Peyer's patch (tissue), 4 donors: ENCODE measurements around the gene ASPSCR1. TPM values are rescaled to one million over a fixed set of nuclear protein-coding genes. Genes with fewer than 3 reads are reported as not detected.

Experiments used
- DNase-seq, 3 donors: peaks; one replicate each; pipeline ENCODE4 v3.0.0-alpha.2; 2017 to 2019
- H3K27ac ChIP-seq, 4 donors: fragments of 200-600 bp; sonication (generic); one replicate each; pipeline ENCODE4 v1.5.1; 2016 to 2019
- H3K27me3 ChIP-seq, 2 donors: fragments of 200-600 bp; sonication (generic); one replicate each; pipeline ENCODE4 v1.5.1; 2019
- H3K36me3 ChIP-seq, 3 donors: fragments of 200-600 bp; sonication (generic); one replicate each; pipeline ENCODE4 v1.5.1; 2016 to 2019
- H3K4me1 ChIP-seq, 4 donors: fragments of 200-600 bp; sonication (generic); one replicate each; pipeline ENCODE4 v1.5.1; 2016 to 2019
- H3K4me3 ChIP-seq, 4 donors: fragments of 200-600 bp; sonication (generic); 1 replicate in 3 of 4; 2 replicates in 1 of 4; pipeline ENCODE4 v1.5.1; 2016 to 2019; ENCODE audit warnings: mild to moderate bottlenecking in 1 of 4
- H3K9me3 ChIP-seq, 4 donors: fragments of 200-600 bp; sonication (generic); one replicate each; pipeline ENCODE4 v1.5.1; 2016 to 2019; ENCODE audit warnings: mild to moderate bottlenecking in 1 of 4
- POLR2A ChIP-seq, 2 donors: fragments of 450-650 bp; IDR thresholded peaks; one replicate each; pipeline ENCODE4 v1.5.1; 2017; ENCODE audit warnings: antibody characterized with exemption in 2 of 2, mild to moderate bottlenecking in 2 of 2, moderate library complexity in 2 of 2
- total RNA-seq, 4 donors: library from RNA; depleted of rRNA; stranded (reverse); fragments of >200 nt; gene quantifications; one replicate each; pipeline ENCODE4 v1.1.0, GENCODE V29; 2016
- TF ChIP-seq, protein P1 (sequence below), 6 experiments: fragments of 450-650 bp in 4 of 6; fragments of 200-600 bp in 2 of 6; sonication (generic) in 1 of 6; IDR thresholded peaks; one replicate each; pipeline ENCODE4 v1.5.1; 2017 to 2019; ENCODE audit warnings: antibody characterized with exemption in 6 of 6, mild to moderate bottlenecking in 3 of 6, moderate library complexity in 1 of 6

The ASPSCR1 gene
- total RNA-seq, 4 donors from 2014 or later, result 31.6 to 70.1 (median 49.9) TPM

GRCh38 chr17:81940538-81941483, 36.6 kb upstream of the ASPSCR1 start:
- H3K27me3 ChIP-seq, result no peaks in the 10 kb centered on the region
- TF ChIP-seq, protein P1, sequence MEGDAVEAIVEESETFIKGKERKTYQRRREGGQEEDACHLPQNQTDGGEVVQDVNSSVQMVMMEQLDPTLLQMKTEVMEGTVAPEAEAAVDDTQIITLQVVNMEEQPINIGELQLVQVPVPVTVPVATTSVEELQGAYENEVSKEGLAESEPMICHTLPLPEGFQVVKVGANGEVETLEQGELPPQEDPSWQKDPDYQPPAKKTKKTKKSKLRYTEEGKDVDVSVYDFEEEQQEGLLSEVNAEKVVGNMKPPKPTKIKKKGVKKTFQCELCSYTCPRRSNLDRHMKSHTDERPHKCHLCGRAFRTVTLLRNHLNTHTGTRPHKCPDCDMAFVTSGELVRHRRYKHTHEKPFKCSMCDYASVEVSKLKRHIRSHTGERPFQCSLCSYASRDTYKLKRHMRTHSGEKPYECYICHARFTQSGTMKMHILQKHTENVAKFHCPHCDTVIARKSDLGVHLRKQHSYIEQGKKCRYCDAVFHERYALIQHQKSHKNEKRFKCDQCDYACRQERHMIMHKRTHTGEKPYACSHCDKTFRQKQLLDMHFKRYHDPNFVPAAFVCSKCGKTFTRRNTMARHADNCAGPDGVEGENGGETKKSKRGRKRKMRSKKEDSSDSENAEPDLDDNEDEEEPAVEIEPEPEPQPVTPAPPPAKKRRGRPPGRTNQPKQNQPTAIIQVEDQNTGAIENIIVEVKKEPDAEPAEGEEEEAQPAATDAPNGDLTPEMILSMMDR (IDR thresholded peaks at IDR 0.05), result no peak
- TF ChIP-seq POLR2A (IDR thresholded peaks at IDR 0.05), result no peak
- no peak overlapping the region for H3K27ac ChIP-seq
- no peaks in the 10 kb centered on the region for H3K9me3 ChIP-seq
- peaks cover 0 to 18% (median 5%) of the 10 kb centered on the region in 4 donors for H3K4me1 ChIP-seq
- no peaks in the 10 kb centered on the region for H3K36me3 ChIP-seq
- no peak for DNase-seq
- H3K4me3 ChIP-seq, result no peak overlapping the region

GRCh38 chr17:81941484-81942166, 35.8 kb upstream of the ASPSCR1 start:
- no peaks in the 10 kb centered on the region for H3K36me3 ChIP-seq
- no peak overlapping the region for H3K27ac ChIP-seq
- H3K4me1 ChIP-seq, result peaks cover 0 to 15% (median 3%) of the 10 kb centered on the region in 4 donors
- H3K9me3 ChIP-seq, result no peaks in the 10 kb centered on the region
- no peak for DNase-seq
- no peaks in the 10 kb centered on the region for H3K27me3 ChIP-seq
- no peak for TF ChIP-seq POLR2A (IDR thresholded peaks at IDR 0.05)
- TF ChIP-seq, protein P1 (IDR thresholded peaks at IDR 0.05), result no peak
- H3K4me3 ChIP-seq, result no peak overlapping the region

- no peaks in the 10 kb centered on the region for H3K36me3 ChIP-seq
- no peaks in the 10 kb centered on the region for H3K9me3 ChIP-seq
- no peak overlapping the region for H3K4me3 ChIP-seq
- H3K27me3 ChIP-seq, result no peaks in the 10 kb centered on the region
- no peak overlapping the region for H3K27ac ChIP-seq
- TF ChIP-seq, protein P1 (IDR thresholded peaks at IDR 0.05), result no peak
- no peak for TF ChIP-seq POLR2A (IDR thresholded peaks at IDR 0.05)
- no peak for DNase-seq
- peaks cover 0 to 12% (median 0%) of the 10 kb centered on the region in 4 donors for H3K4me1 ChIP-seq
These were observed 35.3 kb upstream of the ASPSCR1 start for GRCh38 chr17:81942167-81942553.

DNA sequence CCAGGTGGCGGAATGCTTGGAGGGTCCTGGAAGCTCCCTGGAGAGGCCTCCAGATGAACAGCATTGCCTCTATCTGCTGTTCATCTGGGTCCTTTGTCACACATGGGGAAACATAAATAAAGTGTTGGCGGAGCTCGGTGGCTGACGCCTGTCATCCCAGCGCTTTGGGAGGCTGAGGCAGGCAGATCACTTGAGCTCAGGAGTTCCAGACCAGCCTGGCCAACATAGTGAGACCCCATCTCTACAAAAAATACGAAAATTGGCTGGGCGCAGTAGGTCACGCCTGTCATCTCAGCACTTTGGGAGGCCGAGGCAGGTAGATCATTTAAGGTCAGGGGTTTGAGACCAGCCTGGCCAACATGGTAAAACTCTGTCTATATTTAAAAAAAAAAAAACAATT, 32.6 kb upstream of the ASPSCR1 start:
- H3K36me3 ChIP-seq, result no peaks in the 10 kb centered on the region
- H3K27me3 ChIP-seq, result no peaks in the 10 kb centered on the region
- H3K4me3 ChIP-seq, result no peak overlapping the region
- H3K9me3 ChIP-seq, result no peaks in the 10 kb centered on the region
- H3K27ac ChIP-seq, result no peak overlapping the region
- TF ChIP-seq, protein P1 (IDR thresholded peaks at IDR 0.05), result no peak
- peaks cover 0 to 5% (median 0%) of the 10 kb centered on the region in 4 donors for H3K4me1 ChIP-seq
- no peak for DNase-seq

GRCh38 chr17:81947189-81947588, 30.2 kb upstream of the ASPSCR1 start, which contains the start of gene MYADML2:
Gene MYADML2 (minus strand): TSS chr17:81947233. CDS start chr17:81941741, 5,492 bp downstream.
- Histone ChIP-seq H3K27me3 (no peaks in the 10 kb centered on the region), H3K4me1 (no peaks in the 10 kb centered on the region), H3K4me3 (no peak within 1 kb of the TSS), H3K36me3 (no peaks in the 10 kb centered on the region), H3K9me3 (no peaks in the 10 kb centered on the region), H3K27ac (no peak within 1 kb of the TSS)
- TF ChIP-seq, protein P1 (IDR thresholded peaks at IDR 0.05), result no peak
- no peak for TF ChIP-seq POLR2A (IDR thresholded peaks at IDR 0.05)
- DNase-seq, result no peak
